Esophagus muscularis mucosa (tissue), 4 donors: ENCODE data around the gene GALNTL6. TPM values are rescaled to one million over a fixed set of nuclear protein-coding genes. Genes with fewer than 3 reads are reported as not detected.

Experiments
- DNase-seq: peaks from one replicate; pipeline ENCODE4 v3.0.0-alpha.2; 2017; ENCODE audit errors: extremely low spot score
- H3K27ac ChIP-seq, 4 donors: fragments of 200-600 bp; sonication (generic); replicated peaks in 1 of 4; 1 replicate in 3 of 4; 2 replicates in 1 of 4; pipeline ENCODE4 v1.5.1; 2016 to 2019; ENCODE audit warnings: mild to moderate bottlenecking in 1 of 4
- H3K27me3 ChIP-seq, 4 donors: fragments of 200-600 bp; sonication (generic); one replicate each; pipeline versions ENCODE4 v1.5.1 to v1.6.0; 2016 to 2019
- H3K36me3 ChIP-seq, 4 donors: fragments of 200-600 bp; sonication (generic); one replicate each; pipeline ENCODE4 v1.5.1; 2016 to 2019
- H3K4me1 ChIP-seq, 4 donors: fragments of 200-600 bp; sonication (generic); one replicate each; pipeline ENCODE4 v1.5.1; 2016 to 2019
- H3K4me3 ChIP-seq, 4 donors: fragments of 200-600 bp; sonication (generic); 1 replicate in 2 of 4; 2 replicates in 2 of 4; pipeline ENCODE4 v1.5.1; 2016 to 2019; ENCODE audit warnings: mild to moderate bottlenecking in 4 of 4, moderate library complexity in 1 of 4
- H3K9me3 ChIP-seq, 4 donors: fragments of 200-600 bp; sonication (generic); 1 replicate in 3 of 4; 2 replicates in 1 of 4; pipeline ENCODE4 v1.5.1; 2016 to 2019
- EP300 ChIP-seq: sonication (generic); formaldehyde crosslinking; IDR thresholded peaks from one replicate; pipeline ENCODE4 v1.6.1; 2017; ENCODE audit warnings: antibody characterized with exemption
- POLR2A ChIP-seq: fragments of 450-650 bp; IDR thresholded peaks from one replicate; pipeline ENCODE4 v1.6.1; 2017; ENCODE audit warnings: antibody characterized with exemption, moderate library complexity, mild to moderate bottlenecking, low read depth
- POLR2AphosphoS5 ChIP-seq, 2 donors: sonication (generic); formaldehyde crosslinking; IDR thresholded peaks; one replicate each; pipeline ENCODE4 v1.6.1; 2017; ENCODE audit warnings: antibody characterized with exemption in 2 of 2
- WGBS: methylation state at CpG from one replicate; pipeline ENCODE4 v1.1.5; 2018; 5-methylcytosine and 5-hydroxymethylcytosine counted together
- intact Hi-C: fragments of 100-400 bp; cut with DNase I; formaldehyde crosslinking; loops from one replicate; pipeline ENCODE4 v1.15.1; 2023
- total RNA-seq, 4 donors: library from RNA; depleted of rRNA; stranded (reverse); fragments of >200 nt; gene quantifications; one replicate each; pipeline versions ENCODE4 v1.1.0 to v1.2.1, GENCODE V29; 2016
- TF ChIP-seq, protein P1 (sequence below), 3 experiments: fragments of 200-600 bp in 2 of 3; fragments of 450-650 bp in 1 of 3; sonication (generic) in 2 of 3; IDR thresholded peaks; one replicate each; pipeline ENCODE4 v1.5.1; 2017 to 2019; ENCODE audit warnings: antibody characterized with exemption in 3 of 3, mild to moderate bottlenecking in 2 of 3, moderate library complexity in 1 of 3

GALNTL6 gene
- total RNA-seq, 4 donors from 2014 or later, result 0.33 to 0.42 TPM; not detected in 2

DNA sequence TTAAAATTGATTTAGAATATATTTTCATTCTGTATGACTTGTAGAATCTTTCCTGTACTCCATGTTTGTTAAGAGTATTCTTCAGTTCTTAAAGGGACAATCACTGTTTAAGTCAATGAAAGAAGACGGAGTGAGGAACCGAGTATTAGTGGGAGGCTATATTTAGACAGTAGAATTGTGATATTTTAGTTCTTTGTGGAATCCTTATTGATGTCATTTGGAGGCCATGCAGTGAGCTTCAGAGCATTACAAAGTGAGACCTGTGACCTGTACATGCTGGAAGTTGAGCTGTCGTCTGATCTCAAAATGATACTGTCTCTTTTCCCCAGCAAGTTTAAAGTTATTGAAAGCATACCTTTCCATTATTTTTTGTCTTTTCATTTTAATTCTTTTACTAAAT, 394.7 kb downstream of the GALNTL6 start:
- intact Hi-C loops, result no loop called here
- Histone ChIP-seq H3K4me3 (no peak overlapping the region), H3K36me3 (no peaks in the 10 kb centered on the region), H3K27ac (no peak overlapping the region), H3K27me3 (no peaks in the 10 kb centered on the region), H3K9me3 (no peaks in the 10 kb centered on the region), H3K4me1 (no peaks in the 10 kb centered on the region)
- 32% methylated on average over 3 of the region's 3 CpGs for WGBS
- TF ChIP-seq, protein P1, sequence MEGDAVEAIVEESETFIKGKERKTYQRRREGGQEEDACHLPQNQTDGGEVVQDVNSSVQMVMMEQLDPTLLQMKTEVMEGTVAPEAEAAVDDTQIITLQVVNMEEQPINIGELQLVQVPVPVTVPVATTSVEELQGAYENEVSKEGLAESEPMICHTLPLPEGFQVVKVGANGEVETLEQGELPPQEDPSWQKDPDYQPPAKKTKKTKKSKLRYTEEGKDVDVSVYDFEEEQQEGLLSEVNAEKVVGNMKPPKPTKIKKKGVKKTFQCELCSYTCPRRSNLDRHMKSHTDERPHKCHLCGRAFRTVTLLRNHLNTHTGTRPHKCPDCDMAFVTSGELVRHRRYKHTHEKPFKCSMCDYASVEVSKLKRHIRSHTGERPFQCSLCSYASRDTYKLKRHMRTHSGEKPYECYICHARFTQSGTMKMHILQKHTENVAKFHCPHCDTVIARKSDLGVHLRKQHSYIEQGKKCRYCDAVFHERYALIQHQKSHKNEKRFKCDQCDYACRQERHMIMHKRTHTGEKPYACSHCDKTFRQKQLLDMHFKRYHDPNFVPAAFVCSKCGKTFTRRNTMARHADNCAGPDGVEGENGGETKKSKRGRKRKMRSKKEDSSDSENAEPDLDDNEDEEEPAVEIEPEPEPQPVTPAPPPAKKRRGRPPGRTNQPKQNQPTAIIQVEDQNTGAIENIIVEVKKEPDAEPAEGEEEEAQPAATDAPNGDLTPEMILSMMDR (IDR thresholded peaks at IDR 0.05), result no peak
- TF ChIP-seq POLR2AphosphoS5 (IDR thresholded peaks at IDR 0.05) (no peak), POLR2A (no peak), EP300 (no peak)
- DNase-seq, result no peak

DNA sequence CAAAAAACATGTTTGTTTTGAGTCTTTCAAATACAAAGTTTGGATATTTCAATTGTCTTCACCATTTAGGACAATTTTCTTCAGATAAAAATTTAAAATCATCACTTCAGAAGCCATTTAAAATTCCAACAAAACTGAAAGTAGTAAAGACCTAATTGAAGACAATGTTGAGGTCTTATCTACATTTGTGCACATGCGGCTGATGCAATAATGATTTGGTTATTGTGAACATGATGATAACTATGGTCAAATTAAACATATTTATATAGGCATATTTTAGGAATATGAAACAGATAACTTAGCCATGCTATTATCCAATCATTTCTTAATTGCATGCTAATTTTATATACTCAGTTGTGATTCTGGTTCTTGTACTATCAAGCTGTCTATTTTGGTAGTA, 407.5 kb downstream of the GALNTL6 start:
- H3K4me1 ChIP-seq, result no peaks in the 10 kb centered on the region
- no peaks in the 10 kb centered on the region for H3K36me3 ChIP-seq
- H3K4me3 ChIP-seq, result no peak overlapping the region
- H3K9me3 ChIP-seq, result no peaks in the 10 kb centered on the region
- intact Hi-C loops, result no loop called here
- no peaks in the 10 kb centered on the region for H3K27me3 ChIP-seq
- DNase-seq, result no peak
- TF ChIP-seq POLR2AphosphoS5 (IDR thresholded peaks at IDR 0.05) (no peak), POLR2A (no peak), EP300 (no peak)
- TF ChIP-seq, protein P1 (IDR thresholded peaks at IDR 0.05), result no peak
- WGBS, result 0% methylated on average over 1 of the region's 1 CpG
- H3K27ac ChIP-seq, result no peak overlapping the region

DNA sequence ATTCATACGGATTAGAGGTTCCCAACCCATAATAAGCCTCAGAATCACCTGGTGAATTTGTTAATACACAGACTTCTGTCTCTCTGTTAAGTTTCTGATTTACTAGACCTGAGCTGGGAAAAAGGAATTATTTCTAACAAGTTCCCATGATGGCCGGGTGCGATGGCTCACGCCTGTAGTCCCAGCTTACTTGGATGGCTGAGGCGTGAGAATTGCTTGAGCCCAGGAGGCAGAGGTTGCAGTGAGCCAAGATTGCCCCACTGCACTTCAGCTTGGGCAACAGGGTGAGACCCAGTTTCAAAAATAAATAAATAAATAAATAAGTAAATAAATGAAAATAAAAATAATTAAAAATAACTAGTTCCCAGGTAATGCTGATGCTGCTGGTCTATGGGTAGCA, 412.3 kb downstream of the GALNTL6 start:
- Histone ChIP-seq H3K27ac (no peak overlapping the region), H3K36me3 (no peaks in the 10 kb centered on the region), H3K4me3 (no peak overlapping the region), H3K4me1 (no peaks in the 10 kb centered on the region), H3K27me3 (no peaks in the 10 kb centered on the region), H3K9me3 (no peaks in the 10 kb centered on the region)
- intact Hi-C loops, result no loop called here
- WGBS, result 95% methylated on average over 5 of the region's 5 CpGs
- TF ChIP-seq EP300 (no peak), POLR2AphosphoS5 (IDR thresholded peaks at IDR 0.05) (no peak), POLR2A (no peak)
- TF ChIP-seq, protein P1 (IDR thresholded peaks at IDR 0.05), result no peak
- no peak for DNase-seq

DNA sequence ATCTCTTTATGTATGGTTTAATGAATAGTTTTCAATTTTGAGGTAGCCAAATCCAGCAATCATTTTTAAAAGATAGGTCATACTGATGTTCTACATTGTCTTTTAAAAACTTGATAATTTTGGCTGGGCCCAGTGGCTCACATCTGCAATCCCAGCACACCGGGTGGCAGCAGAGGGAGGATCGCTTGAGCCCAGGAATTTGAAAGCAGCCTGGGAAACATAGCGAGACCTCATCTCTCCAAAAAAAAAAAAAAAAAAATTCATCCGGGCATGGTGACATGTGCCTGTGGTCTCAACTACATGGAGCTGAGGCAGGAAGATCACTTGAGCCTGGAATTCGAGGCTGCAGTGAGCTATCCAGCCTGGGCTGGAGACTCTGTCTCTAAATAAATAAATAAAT, 419.8 kb downstream of the GALNTL6 start:
- 53% methylated on average over 5 of the region's 5 CpGs for WGBS
- no peak for DNase-seq
- no peaks in the 10 kb centered on the region for H3K27me3 ChIP-seq

DNA sequence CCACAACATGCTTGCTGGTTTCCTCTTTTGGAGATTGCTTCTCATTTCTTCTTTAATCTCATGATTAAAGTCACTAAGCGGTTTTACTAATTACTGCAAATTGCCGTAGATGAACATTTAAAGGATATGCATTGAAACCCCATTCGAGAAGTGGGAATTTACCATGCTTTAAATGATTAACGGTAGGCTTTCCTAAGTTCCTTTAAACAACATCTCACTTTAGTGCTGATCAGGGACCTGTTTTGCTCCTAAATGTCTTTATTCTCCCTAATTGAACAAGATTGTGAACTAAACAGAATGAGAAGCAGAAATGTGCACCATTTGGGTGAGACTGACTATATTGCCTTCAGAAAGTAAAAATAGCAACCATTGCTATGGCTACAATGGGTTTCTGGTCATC, 430.3 kb downstream of the GALNTL6 start:
- H3K27ac ChIP-seq, result no peak overlapping the region

More for the DNA sequence above, 419.8 kb downstream of the GALNTL6 start:
- Histone ChIP-seq H3K36me3 (no peaks in the 10 kb centered on the region), H3K9me3 (no peaks in the 10 kb centered on the region), H3K4me3 (no peak overlapping the region), H3K27ac (no peak overlapping the region), H3K4me1 (no peaks in the 10 kb centered on the region)
- no peak for TF ChIP-seq EP300
- intact Hi-C loops, result no loop called here

More for the DNA sequence above, 430.3 kb downstream of the GALNTL6 start:
- H3K4me1 ChIP-seq, result peaks cover 0 to 8% (median 3%) of the 10 kb centered on the region in 4 donors
- TF ChIP-seq, protein P1 (IDR thresholded peaks at IDR 0.05), result no peak
- TF ChIP-seq POLR2AphosphoS5 (IDR thresholded peaks at IDR 0.05), result no peak
- intact Hi-C loops, result no loop called here
- DNase-seq, result no peak
- no peaks in the 10 kb centered on the region for H3K36me3 ChIP-seq
- H3K9me3 ChIP-seq, result no peaks in the 10 kb centered on the region
- 94% methylated on average over 4 of the region's 4 CpGs for WGBS
- no peaks in the 10 kb centered on the region for H3K27me3 ChIP-seq
- H3K4me3 ChIP-seq, result no peak overlapping the region
